Cardiac fibroblast (primary cell): ENCODE data around the gene SSU72.

Experiments used
- DNase-seq, 2 donors: peaks; one replicate each; pipeline versions ENCODE4 v3.0.0 to v3.0.0-alpha.2; 2010; ENCODE audit warnings: low read depth in 2 of 2
- H3K4me3 ChIP-seq, 2 donors: replicated peaks in 1 of 2; 1 replicate in 1 of 2; 2 replicates in 1 of 2; pipeline ENCODE4 v1.5.1; 2011; ENCODE audit warnings: low read depth in 2 of 2, low read length in 2 of 2, mild to moderate bottlenecking in 2 of 2, moderate library complexity in 1 of 2
- CTCF ChIP-seq: IDR thresholded peaks from one replicate; pipeline ENCODE4 v1.5.1; 2011; ENCODE audit warnings: low read depth, mild to moderate bottlenecking, low read length, inconsistent platforms

The SSU72 gene

GRCh38 chr1:1553821-1554494 is 20.7 kb downstream of the SSU72 start:
- no peak for DNase-seq
- no peak for TF ChIP-seq CTCF
- no peak overlapping the region for H3K4me3 ChIP-seq

- H3K4me3 ChIP-seq: no peak overlapping the region
- no peak for DNase-seq
- TF ChIP-seq CTCF: no peak
Measured at GRCh38 chr1:1552263-1552639, 22.4 kb downstream of the SSU72 start.

GRCh38 chr1:1551524-1552262 is 23.0 kb downstream of the SSU72 start:
- DNase-seq: no peak
- TF ChIP-seq CTCF: no peak
- H3K4me3 ChIP-seq: no peak overlapping the region

- no peak overlapping the region for H3K4me3 ChIP-seq
- TF ChIP-seq CTCF: peak; percentile 49
- DNase-seq: peak; percentile 40 to 56
Measured at GRCh38 chr1:1550591-1551432, 23.9 kb downstream of the SSU72 start.

- H3K4me3 ChIP-seq: no peak overlapping the region
- DNase-seq: no peak
- no peak for TF ChIP-seq CTCF
Measured at GRCh38 chr1:1550087-1550486, 24.6 kb downstream of the SSU72 start.

GRCh38 chr1:1548591-1548990 is 26.1 kb downstream of the SSU72 start:
- TF ChIP-seq CTCF: no peak
- DNase-seq: no peak
- no peak overlapping the region for H3K4me3 ChIP-seq
